ENCODE results near the gene SH3BGRL2. TPM values are rescaled to one million over a fixed set of nuclear protein-coding genes. Genes with fewer than 3 reads are reported as not detected.
A peak's percentile ranks its signal among the peaks of the same experiment; 100 is the strongest.

Gene SH3BGRL2
- total and polyA plus RNA-seq, 2 experiments from 2014 or later: 8.4 to 24.5 TPM

GRCh38 chr6:79735183-79735582 is 104.1 kb downstream of the SH3BGRL2 start (continued):
- TF ChIP-seq CREB1 (CRISPR knock-in tag; IDR thresholded peaks at IDR 0.05; ENCODE audit: low read depth) (no peak), REST (IDR thresholded peaks at IDR 0.05; ENCODE audit: unreplicated experiment) (no peak), STAT1 (IDR thresholded peaks at IDR 0.05; ENCODE audit: unreplicated experiment) (no peak), ZNF331 (CRISPR knock-in tag; IDR thresholded peaks at IDR 0.05; ENCODE audit: low read depth) (no peak), EZH2 (IDR thresholded peaks at IDR 0.05; ENCODE audit: low read depth, unreplicated experiment) (no peak), CTCF (conservative IDR thresholded peaks at IDR 0.05; ENCODE audit: low read depth in 2 of 2) (no peak), EZH2phosphoT487 (IDR thresholded peaks at IDR 0.05; ENCODE audit: unreplicated experiment) (no peak)

- peaks cover 1% of the 10 kb centered on the region for H3K27me3 Mint-ChIP-seq (ENCODE audit: insufficient read depth, low read depth, poor library complexity)
- no peak overlapping the region for H3K4me3 Mint-ChIP-seq
- Histone ChIP-seq H3F3A (replicated peaks; ENCODE audit: low read depth) (no peaks in the 10 kb centered on the region), H2AFZ (peak overlapping the region; percentile 45; the same call in 1 of the 2 replicates), H3K9me2 (ENCODE audit: insufficient read depth) (0 out of 2 replicates have a peak, but pooled peaks cover 2% of the 10 kb centered on the region), H4K20me1 (replicated peaks; ENCODE audit: insufficient read depth) (no peaks in the 10 kb centered on the region), H3K4me1 (ENCODE audit: insufficient read depth) (no peaks in the 10 kb centered on the region), H3K36me3 (ENCODE audit: insufficient read depth) (no peaks in the 10 kb centered on the region), H3K79me2 (replicated peaks; ENCODE audit: insufficient read depth) (no peaks in the 10 kb centered on the region), H3K27ac (ENCODE audit: low read depth) (no peak overlapping the region), H3K27me3 (ENCODE audit: insufficient read depth) (no peaks in the 10 kb centered on the region), H3K4me2 (no peak overlapping the region), H3K4me3 (no peak overlapping the region)
- no peak for DNase-seq (ENCODE audit: low spot score)
- H3K36me3 Mint-ChIP-seq (ENCODE audit: low read depth): no peaks in the 10 kb centered on the region
- no peak for TF ChIP-seq EZH2phosphoT487 (IDR thresholded peaks at IDR 0.05; ENCODE audit: unreplicated experiment)
- no peak overlapping the region for H3K27ac Mint-ChIP-seq
- no peaks in the 10 kb centered on the region for H3K4me1 Mint-ChIP-seq
- no peak for ATAC-seq
- H3K9me3 Mint-ChIP-seq: no peaks in the 10 kb centered on the region
These were observed 106.0 kb downstream of the SH3BGRL2 start for GRCh38 chr6:79737172-79737571.

GRCh38 chr6:79742030-79742429 is 110.9 kb downstream of the SH3BGRL2 start:
- H3K9me2 ChIP-seq (ENCODE audit: insufficient read depth): no peaks in the 10 kb centered on the region
- Mint-ChIP-seq H3K9me3 (peaks cover 12% of the 10 kb centered on the region; the same call in 2 of the 3 replicates), H3K27ac (no peak overlapping the region), H3K4me1 (no peaks in the 10 kb centered on the region), H3K4me3 (no peak overlapping the region), H3K36me3 (ENCODE audit: low read depth) (peaks cover 5% of the 10 kb centered on the region; the same call in 1 of the 3 replicates), H3K27me3 (ENCODE audit: insufficient read depth, low read depth, poor library complexity) (no peaks in the 10 kb centered on the region)
- no peaks in the 10 kb centered on the region for H4K20me1 ChIP-seq (replicated peaks; ENCODE audit: insufficient read depth)
- no peak overlapping the region for H3K27ac ChIP-seq (ENCODE audit: low read depth)
- H3K4me2 ChIP-seq: no peak overlapping the region
- H3K27me3 ChIP-seq (ENCODE audit: insufficient read depth): no peaks in the 10 kb centered on the region
- DNase-seq (ENCODE audit: low spot score) (no peak), ATAC-seq (no peak)
- H3K79me2 ChIP-seq (replicated peaks; ENCODE audit: insufficient read depth): no peaks in the 10 kb centered on the region
- H2AFZ ChIP-seq: no peak overlapping the region
- no peak overlapping the region for H3K4me3 ChIP-seq
- no peaks in the 10 kb centered on the region for H3K36me3 ChIP-seq (ENCODE audit: insufficient read depth)
- no peaks in the 10 kb centered on the region for H3F3A ChIP-seq (replicated peaks; ENCODE audit: low read depth)
- H3K4me1 ChIP-seq (ENCODE audit: insufficient read depth): no peaks in the 10 kb centered on the region
- TF ChIP-seq REST (IDR thresholded peaks at IDR 0.05; ENCODE audit: unreplicated experiment) (no peak), NANOG (IDR thresholded peaks at IDR 0.05; ENCODE audit: borderline replicate concordance) (no peak), JUNB (IDR thresholded peaks at IDR 0.05; ENCODE audit: unreplicated experiment) (no peak), ETS1 (IDR thresholded peaks at IDR 0.05) (no peak)
